Measurements from ENCODE around the gene ITGA5.

Gene ITGA5

DNA sequence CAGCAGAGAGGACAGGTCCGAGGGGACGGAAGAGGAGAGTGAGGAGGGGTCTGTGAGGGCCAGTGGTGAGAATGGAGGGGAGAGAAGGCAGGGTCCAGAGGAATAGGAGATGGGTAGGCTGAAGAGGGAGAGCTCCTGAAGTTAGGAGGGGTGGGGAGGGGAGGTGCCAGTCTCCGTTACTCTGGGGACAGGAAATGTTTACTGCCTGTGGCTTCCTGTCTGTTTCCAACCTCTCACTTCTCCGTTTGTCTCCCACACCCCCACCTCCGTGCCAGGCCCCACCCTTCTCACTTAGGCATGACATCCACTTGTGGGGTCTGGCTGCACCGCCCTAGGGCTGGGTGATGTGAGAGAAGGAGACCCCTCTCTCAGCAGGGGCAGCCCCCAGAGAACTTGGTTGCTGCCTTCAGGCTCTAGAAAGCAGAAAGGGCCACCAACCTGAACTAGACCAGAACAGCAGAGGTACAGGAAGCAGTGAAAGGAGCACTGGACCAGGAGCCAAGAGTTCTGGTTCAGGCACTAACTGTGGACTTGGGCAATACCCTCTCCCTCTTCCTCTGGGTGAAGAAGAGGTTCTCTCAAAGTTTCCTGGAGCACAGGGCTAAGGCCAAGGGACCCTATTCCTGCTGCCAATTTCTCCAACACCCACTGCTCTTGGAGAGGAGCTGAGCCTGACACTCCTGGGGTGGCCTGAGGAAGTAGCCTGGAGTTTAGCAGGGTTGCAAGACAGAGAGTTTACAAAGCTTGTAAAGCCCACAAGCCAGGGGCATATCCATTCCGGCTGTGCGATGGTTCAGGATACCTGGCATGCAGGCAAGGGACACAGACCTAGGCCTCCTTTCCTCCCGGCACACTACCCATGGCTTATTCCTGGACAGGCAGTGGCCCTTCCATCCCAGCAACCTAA lies 5.5 kb downstream of the ITGA5 start:
- no peaks in the 10 kb centered on the region for H4K20me1 ChIP-seq (ENCODE audit: low read depth, low read length)
- no peak overlapping the region for H3K4me3 ChIP-seq (ENCODE audit: insufficient read depth, low read length, poor library complexity, severe bottlenecking)
- no peak overlapping the region for H3K4me2 ChIP-seq (ENCODE audit: low read depth, low read length, poor library complexity, severe bottlenecking)
- H3K27me3 ChIP-seq (ENCODE audit: low read length): no peaks in the 10 kb centered on the region
- H3K9me2 ChIP-seq (replicated peaks; ENCODE audit: insufficient read depth, low read length): no peaks in the 10 kb centered on the region
- TF ChIP-seq, protein P1, sequence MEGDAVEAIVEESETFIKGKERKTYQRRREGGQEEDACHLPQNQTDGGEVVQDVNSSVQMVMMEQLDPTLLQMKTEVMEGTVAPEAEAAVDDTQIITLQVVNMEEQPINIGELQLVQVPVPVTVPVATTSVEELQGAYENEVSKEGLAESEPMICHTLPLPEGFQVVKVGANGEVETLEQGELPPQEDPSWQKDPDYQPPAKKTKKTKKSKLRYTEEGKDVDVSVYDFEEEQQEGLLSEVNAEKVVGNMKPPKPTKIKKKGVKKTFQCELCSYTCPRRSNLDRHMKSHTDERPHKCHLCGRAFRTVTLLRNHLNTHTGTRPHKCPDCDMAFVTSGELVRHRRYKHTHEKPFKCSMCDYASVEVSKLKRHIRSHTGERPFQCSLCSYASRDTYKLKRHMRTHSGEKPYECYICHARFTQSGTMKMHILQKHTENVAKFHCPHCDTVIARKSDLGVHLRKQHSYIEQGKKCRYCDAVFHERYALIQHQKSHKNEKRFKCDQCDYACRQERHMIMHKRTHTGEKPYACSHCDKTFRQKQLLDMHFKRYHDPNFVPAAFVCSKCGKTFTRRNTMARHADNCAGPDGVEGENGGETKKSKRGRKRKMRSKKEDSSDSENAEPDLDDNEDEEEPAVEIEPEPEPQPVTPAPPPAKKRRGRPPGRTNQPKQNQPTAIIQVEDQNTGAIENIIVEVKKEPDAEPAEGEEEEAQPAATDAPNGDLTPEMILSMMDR (IDR thresholded peaks at IDR 0.05; ENCODE audit: insufficient read depth, low read length, poor library complexity, severe bottlenecking): no peak
- no peak for TF ChIP-seq EZH2phosphoT487 (conservative IDR thresholded peaks at IDR 0.05; ENCODE audit: low read length)
- H3K79me2 ChIP-seq (ENCODE audit: insufficient read depth, low read length): no peaks in the 10 kb centered on the region
- no peaks in the 10 kb centered on the region for H3K36me3 ChIP-seq (ENCODE audit: low read length)
- no peaks in the 10 kb centered on the region for H3F3A ChIP-seq (ENCODE audit: insufficient read depth)
- no peaks in the 10 kb centered on the region for H3K9me3 ChIP-seq (ENCODE audit: insufficient read depth, low read length)
- no peak overlapping the region for H2AFZ ChIP-seq (ENCODE audit: low read depth, low read length, severe bottlenecking)
- no peak overlapping the region for H3K27ac ChIP-seq (ENCODE audit: low read depth, low read length)
- no peak overlapping the region for H3K9ac ChIP-seq (ENCODE audit: low read length)

DNA sequence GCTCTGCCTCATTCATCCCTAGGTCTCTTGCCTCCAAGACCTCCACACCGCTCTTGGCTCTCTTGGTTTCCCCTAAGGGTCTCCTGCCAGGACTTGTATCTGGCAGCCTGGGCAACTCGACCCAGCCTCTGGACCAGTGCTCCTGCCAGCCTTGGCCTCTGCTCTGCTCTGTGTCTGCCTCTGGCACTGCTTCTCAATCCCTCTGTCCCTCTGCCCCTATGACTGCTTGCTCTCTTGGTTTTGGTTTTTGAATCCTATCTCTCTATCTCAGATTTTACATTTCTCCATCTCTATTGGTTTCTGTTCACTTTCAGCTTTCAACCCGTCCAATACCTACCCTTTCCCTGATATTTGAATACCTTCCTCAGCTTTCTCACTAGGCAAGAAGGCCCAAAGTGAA lies 6.3 kb downstream of the ITGA5 start:
- H3K36me3 ChIP-seq (ENCODE audit: low read length): no peaks in the 10 kb centered on the region
- H3K4me3 ChIP-seq (ENCODE audit: insufficient read depth, low read length, poor library complexity, severe bottlenecking): no peak overlapping the region
- H3K4me2 ChIP-seq (ENCODE audit: low read depth, low read length, poor library complexity, severe bottlenecking): no peak overlapping the region
- no peaks in the 10 kb centered on the region for H3K79me2 ChIP-seq (ENCODE audit: insufficient read depth, low read length)
- H3K27ac ChIP-seq (ENCODE audit: low read depth, low read length): no peak overlapping the region
- H3K9ac ChIP-seq (ENCODE audit: low read length): no peak overlapping the region
- H3K9me3 ChIP-seq (ENCODE audit: insufficient read depth, low read length): no peaks in the 10 kb centered on the region
- H4K20me1 ChIP-seq (ENCODE audit: low read depth, low read length): no peaks in the 10 kb centered on the region
- no peaks in the 10 kb centered on the region for H3K27me3 ChIP-seq (ENCODE audit: low read length)
- H2AFZ ChIP-seq (ENCODE audit: low read depth, low read length, severe bottlenecking): no peak overlapping the region
- H3K9me2 ChIP-seq (replicated peaks; ENCODE audit: insufficient read depth, low read length): no peaks in the 10 kb centered on the region
- H3F3A ChIP-seq (ENCODE audit: insufficient read depth): no peaks in the 10 kb centered on the region
- no peak for TF ChIP-seq EZH2phosphoT487 (conservative IDR thresholded peaks at IDR 0.05; ENCODE audit: low read length)
- TF ChIP-seq, protein P1 (IDR thresholded peaks at IDR 0.05; ENCODE audit: insufficient read depth, low read length, poor library complexity, severe bottlenecking): no peak

DNA sequence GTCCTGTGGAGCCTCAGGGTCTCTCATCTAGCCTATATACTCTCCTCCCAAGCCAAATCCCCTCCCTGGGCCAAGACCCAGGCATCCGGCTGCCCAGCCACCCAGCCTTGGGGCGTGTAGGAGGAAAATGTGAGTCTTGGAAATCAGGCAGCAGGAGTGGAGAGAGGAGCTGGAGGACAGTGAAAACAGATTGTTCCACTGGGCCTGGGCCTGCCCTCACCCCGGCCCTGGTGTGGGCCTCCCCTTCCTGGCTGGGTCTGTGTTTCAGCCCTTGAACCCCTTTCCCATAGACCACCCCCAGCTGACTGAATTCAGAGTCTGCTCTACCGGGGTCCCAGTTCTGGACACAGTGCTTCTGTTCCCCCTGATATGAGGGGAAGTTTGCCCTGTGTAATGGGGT lies 6.7 kb downstream of the ITGA5 start:
- Histone ChIP-seq H3F3A (ENCODE audit: insufficient read depth) (no peaks in the 10 kb centered on the region), H3K4me3 (ENCODE audit: insufficient read depth, low read length, poor library complexity, severe bottlenecking) (no peak overlapping the region)

More for the DNA sequence above, 6.7 kb downstream of the ITGA5 start:
- no peak overlapping the region for H3K27ac ChIP-seq (ENCODE audit: low read depth, low read length)
- no peak overlapping the region for H2AFZ ChIP-seq (ENCODE audit: low read depth, low read length, severe bottlenecking)
- no peak overlapping the region for H3K9ac ChIP-seq (ENCODE audit: low read length)
- no peaks in the 10 kb centered on the region for H3K27me3 ChIP-seq (ENCODE audit: low read length)
- no peaks in the 10 kb centered on the region for H3K36me3 ChIP-seq (ENCODE audit: low read length)
- H4K20me1 ChIP-seq (ENCODE audit: low read depth, low read length): no peaks in the 10 kb centered on the region
- no peaks in the 10 kb centered on the region for H3K9me2 ChIP-seq (replicated peaks; ENCODE audit: insufficient read depth, low read length)
- no peaks in the 10 kb centered on the region for H3K79me2 ChIP-seq (ENCODE audit: insufficient read depth, low read length)
- H3K9me3 ChIP-seq (ENCODE audit: insufficient read depth, low read length): no peaks in the 10 kb centered on the region
- TF ChIP-seq, protein P1 (IDR thresholded peaks at IDR 0.05; ENCODE audit: insufficient read depth, low read length, poor library complexity, severe bottlenecking): no peak
- TF ChIP-seq EZH2phosphoT487 (conservative IDR thresholded peaks at IDR 0.05; ENCODE audit: low read length): no peak
- H3K4me2 ChIP-seq (ENCODE audit: low read depth, low read length, poor library complexity, severe bottlenecking): no peak overlapping the region
